Measurements from ENCODE around the gene BHLHE40. TPM values are rescaled to one million over a fixed set of nuclear protein-coding genes. Genes with fewer than 3 reads are reported as not detected.

The BHLHE40 gene
- total and polyA plus RNA-seq, 2 of the 13 experiments (the other 11 are each of a cell fraction or from before 2014, with no cell fraction given): 1.8 to 51.0 TPM

GRCh38 chr3:5022187-5022965 is 43.1 kb downstream of the BHLHE40 start (continued):
- TF ChIP-seq ZNF879 (CRISPR knock-in tag; IDR thresholded peaks at IDR 0.05): no peak
- TF ChIP-seq ZNF672 (CRISPR knock-in tag; IDR thresholded peaks at IDR 0.05): no peak
- no peak for TF ChIP-seq E2F1 (CRISPR knock-in tag; IDR thresholded peaks at IDR 0.05)
- TF ChIP-seq JUNB (CRISPR knock-in tag; IDR thresholded peaks at IDR 0.05; ENCODE audit: borderline replicate concordance): no peak
- no peak for TF ChIP-seq TRAFD1 (CRISPR knock-in tag; IDR thresholded peaks at IDR 0.05; ENCODE audit: borderline replicate concordance)
- TF ChIP-seq ZSCAN5A (CRISPR knock-in tag; IDR thresholded peaks at IDR 0.05; ENCODE audit: borderline replicate concordance): no peak
- TF ChIP-seq ZNF180 (CRISPR knock-in tag; IDR thresholded peaks at IDR 0.05; ENCODE audit: borderline replicate concordance, low read depth): no peak
- TF ChIP-seq JARID2 (CRISPR knock-in tag; IDR thresholded peaks at IDR 0.05; ENCODE audit: insufficient replicate concordance): no peak
- TF ChIP-seq ZBTB20 (CRISPR knock-in tag; IDR thresholded peaks at IDR 0.05; ENCODE audit: borderline replicate concordance, low read depth): peak; percentile 49; the same call in 1 of the 2 replicates
- no peak for TF ChIP-seq FOXP1 (IDR thresholded peaks at IDR 0.05)
- peak; percentile 47; the same call in 1 of the 2 replicates for TF ChIP-seq FOXP1 (CRISPR knock-in tag; IDR thresholded peaks at IDR 0.05)
- no peak for TF ChIP-seq ZNF652 (CRISPR knock-in tag; IDR thresholded peaks at IDR 0.05; ENCODE audit: borderline replicate concordance, low read depth)
- TF ChIP-seq ZNF883 (CRISPR knock-in tag; IDR thresholded peaks at IDR 0.05; ENCODE audit: not compliant biosample characterization): no peak
- TF ChIP-seq HNRNPH1 (optimal IDR thresholded peaks at IDR 0.05; ENCODE audit: low read depth, low read length): no peak
